Prostate gland (tissue), 2 donors: ENCODE measurements around the gene OGFOD1.

Experiments used
- CTCF ChIP-seq, 4 experiments: fragments of 200-600 bp in 2 of 4; fragments of 450-650 bp in 2 of 4; sonication (generic) in 2 of 4; IDR thresholded peaks; 1 replicate in 3 of 4; 2 replicates in 1 of 4; pipeline ENCODE4 v1.5.1; 2016 to 2019; ENCODE audit warnings: antibody characterized with exemption in 4 of 4, mild to moderate bottlenecking in 2 of 4, moderate library complexity in 2 of 4
- POLR2A ChIP-seq: fragments of 450-650 bp; IDR thresholded peaks from one replicate; pipeline ENCODE4 v1.6.1; 2016; ENCODE audit warnings: antibody characterized with exemption, mild to moderate bottlenecking
- POLR2AphosphoS5 ChIP-seq: sonication (generic); formaldehyde crosslinking; IDR thresholded peaks from one replicate; pipeline ENCODE4 v1.6.1; 2017; ENCODE audit warnings: antibody characterized with exemption

DNA sequence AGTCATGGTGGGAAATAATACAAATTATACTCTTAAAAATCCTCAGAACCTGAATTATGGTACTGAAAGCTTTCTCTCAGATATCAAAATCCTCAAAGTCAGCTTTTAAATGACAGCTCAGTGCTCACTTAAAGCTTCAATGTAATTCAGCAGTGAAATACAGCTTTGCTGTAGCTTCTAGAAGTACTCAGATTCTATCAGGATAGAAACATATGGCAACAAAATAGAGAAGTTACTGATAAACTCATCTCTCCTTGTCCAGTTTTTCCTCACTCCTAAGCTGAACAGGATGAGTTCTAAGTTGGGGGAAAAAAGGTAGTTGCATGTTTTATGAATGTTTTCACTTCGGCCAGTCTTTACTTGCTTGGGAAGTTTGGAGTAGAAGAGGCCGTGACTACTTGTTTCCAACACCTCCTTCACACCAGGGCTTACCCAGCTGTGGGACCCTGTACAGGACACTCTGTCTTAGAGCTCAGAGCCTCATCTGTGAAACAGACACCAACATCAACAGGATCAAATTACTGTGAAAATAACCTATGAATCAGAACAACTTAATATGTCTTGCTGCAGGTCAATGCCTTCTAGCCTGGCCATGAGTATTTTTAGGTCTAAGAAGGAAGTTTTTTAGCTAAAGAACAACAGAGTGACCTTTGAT, 30.2 kb downstream of the OGFOD1 start:
- TF ChIP-seq CTCF (IDR thresholded peaks at IDR 0.05) = no peak
- no peak for TF ChIP-seq POLR2A
- TF ChIP-seq POLR2AphosphoS5 = no peak
